Prostate gland (tissue), 2 donors: ENCODE measurements around the gene IL16. TPM values are rescaled to one million over a fixed set of nuclear protein-coding genes. Genes with fewer than 3 reads are reported as not detected.

Experiments used
- DNase-seq: peaks from one replicate; pipeline ENCODE4 v3.0.0-alpha.2; 2019; ENCODE audit warnings: low spot score
- H3K27ac ChIP-seq, 2 donors: fragments of 200-600 bp; sonication (generic); 2 replicates each; pipeline ENCODE4 v1.5.1; 2017 to 2019
- H3K27me3 ChIP-seq: fragments of 200-600 bp; sonication (generic); replicated peaks from 2 replicates; pipeline ENCODE4 v1.5.1; 2019; ENCODE audit not compliant: insufficient read depth
- H3K36me3 ChIP-seq, 2 donors: fragments of 200-600 bp; sonication (generic); 1 replicate in 1 of 2; 2 replicates in 1 of 2; pipeline versions ENCODE4 v1.5.1 to v1.8.1; 2017 to 2019
- H3K4me1 ChIP-seq: fragments of 200-600 bp; sonication (generic); replicated peaks from 2 replicates; pipeline ENCODE4 v1.5.1; 2019
- H3K4me3 ChIP-seq, 2 donors: fragments of 200-600 bp; sonication (generic); 2 replicates each; pipeline ENCODE4 v1.5.1; 2017 to 2019
- H3K9me3 ChIP-seq: fragments of 200-600 bp; sonication (generic); 2 replicates; pipeline ENCODE4 v1.5.1; 2017
- POLR2A ChIP-seq: fragments of 450-650 bp; IDR thresholded peaks from one replicate; pipeline ENCODE4 v1.6.1; 2016; ENCODE audit warnings: antibody characterized with exemption, mild to moderate bottlenecking
- POLR2AphosphoS5 ChIP-seq: sonication (generic); formaldehyde crosslinking; IDR thresholded peaks from one replicate; pipeline ENCODE4 v1.6.1; 2017; ENCODE audit warnings: antibody characterized with exemption
- WGBS: methylation state at CpG from one replicate; pipeline ENCODE4 v1.1.5; 2018; 5-methylcytosine and 5-hydroxymethylcytosine counted together
- intact Hi-C: fragments of 100-400 bp; cut with DNase I; formaldehyde crosslinking; loops from one replicate; pipeline ENCODE4 v1.14.2; 2022
- total RNA-seq, 2 donors: library from RNA; depleted of rRNA; stranded (reverse); fragments of >200 nt; gene quantifications; one replicate each; pipeline ENCODE4 v1.1.0, GENCODE V29; 2016
- TF ChIP-seq, protein P1 (sequence below), 4 experiments: fragments of 200-600 bp in 2 of 4; fragments of 450-650 bp in 2 of 4; sonication (generic) in 2 of 4; IDR thresholded peaks; 1 replicate in 3 of 4; 2 replicates in 1 of 4; pipeline ENCODE4 v1.5.1; 2016 to 2019; ENCODE audit warnings: antibody characterized with exemption in 4 of 4, mild to moderate bottlenecking in 2 of 4, moderate library complexity in 2 of 4

IL16 gene
- total RNA-seq, 2 donors from 2014 or later, result 2.7 to 9.9 TPM

DNA sequence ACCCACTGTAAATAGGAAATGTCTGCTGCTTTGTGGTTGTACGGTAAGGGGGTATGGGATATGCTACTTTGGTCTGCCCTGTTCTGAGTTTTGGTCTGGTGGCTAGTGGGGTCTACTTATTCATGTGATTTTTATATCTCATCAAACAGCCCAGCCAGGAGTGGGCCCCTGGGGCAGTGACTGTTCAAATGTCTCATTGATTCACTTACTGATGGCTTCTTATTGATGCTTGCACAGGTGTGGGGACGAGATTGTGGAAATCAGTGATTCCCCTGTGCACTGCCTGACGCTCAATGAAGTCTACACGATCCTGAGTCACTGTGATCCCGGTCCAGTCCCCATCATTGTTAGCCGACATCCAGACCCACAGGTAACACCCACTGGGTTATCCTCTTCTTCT, 88.8 kb downstream of the IL16 start:
- Histone ChIP-seq H3K9me3 (no peaks in the 10 kb centered on the region), H3K4me1 (no peaks in the 10 kb centered on the region), H3K4me3 (no peak overlapping the region), H3K27me3 (no peaks in the 10 kb centered on the region), H3K27ac (no peak overlapping the region), H3K36me3 (no peaks in the 10 kb centered on the region)
- intact Hi-C loops, result no loop called here
- 98% methylated on average over 6 of the region's 6 CpGs for WGBS
- TF ChIP-seq, protein P1, sequence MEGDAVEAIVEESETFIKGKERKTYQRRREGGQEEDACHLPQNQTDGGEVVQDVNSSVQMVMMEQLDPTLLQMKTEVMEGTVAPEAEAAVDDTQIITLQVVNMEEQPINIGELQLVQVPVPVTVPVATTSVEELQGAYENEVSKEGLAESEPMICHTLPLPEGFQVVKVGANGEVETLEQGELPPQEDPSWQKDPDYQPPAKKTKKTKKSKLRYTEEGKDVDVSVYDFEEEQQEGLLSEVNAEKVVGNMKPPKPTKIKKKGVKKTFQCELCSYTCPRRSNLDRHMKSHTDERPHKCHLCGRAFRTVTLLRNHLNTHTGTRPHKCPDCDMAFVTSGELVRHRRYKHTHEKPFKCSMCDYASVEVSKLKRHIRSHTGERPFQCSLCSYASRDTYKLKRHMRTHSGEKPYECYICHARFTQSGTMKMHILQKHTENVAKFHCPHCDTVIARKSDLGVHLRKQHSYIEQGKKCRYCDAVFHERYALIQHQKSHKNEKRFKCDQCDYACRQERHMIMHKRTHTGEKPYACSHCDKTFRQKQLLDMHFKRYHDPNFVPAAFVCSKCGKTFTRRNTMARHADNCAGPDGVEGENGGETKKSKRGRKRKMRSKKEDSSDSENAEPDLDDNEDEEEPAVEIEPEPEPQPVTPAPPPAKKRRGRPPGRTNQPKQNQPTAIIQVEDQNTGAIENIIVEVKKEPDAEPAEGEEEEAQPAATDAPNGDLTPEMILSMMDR (IDR thresholded peaks at IDR 0.05), result no peak
- TF ChIP-seq POLR2A, result no peak
- no peak for TF ChIP-seq POLR2AphosphoS5
- DNase-seq, result no peak

DNA sequence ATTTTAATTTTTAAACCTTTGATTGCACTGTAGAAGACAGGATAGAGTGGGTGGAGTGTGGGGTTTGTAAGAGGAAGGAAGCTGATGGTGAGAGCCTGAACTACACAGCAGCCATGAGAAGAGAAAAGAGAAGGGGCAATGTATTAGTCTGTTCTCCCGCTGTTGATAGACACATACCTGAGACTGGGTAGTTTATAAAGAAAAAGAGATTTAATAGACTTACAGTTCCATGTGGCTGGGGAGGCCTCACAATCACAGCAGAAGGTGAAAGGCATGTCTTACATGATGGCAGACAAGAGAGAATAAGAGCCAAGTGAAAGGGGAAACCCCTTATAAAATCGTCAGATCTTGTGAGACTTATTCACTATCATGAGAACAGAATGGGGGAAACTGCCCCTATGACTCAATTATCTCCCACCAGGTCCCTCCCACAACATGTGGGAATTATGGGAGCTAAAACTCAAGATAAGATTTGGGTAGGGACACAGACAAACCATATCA, 90.0 kb downstream of the IL16 start:
- WGBS, result 75% methylated on average over 2 of the region's 2 CpGs
- Histone ChIP-seq H3K27me3 (no peaks in the 10 kb centered on the region), H3K9me3 (no peaks in the 10 kb centered on the region), H3K4me1 (no peaks in the 10 kb centered on the region), H3K36me3 (no peaks in the 10 kb centered on the region), H3K27ac (no peak overlapping the region), H3K4me3 (no peak overlapping the region)
- DNase-seq, result no peak
- intact Hi-C loops, result no loop called here
- TF ChIP-seq POLR2A, result no peak
- TF ChIP-seq, protein P1 (IDR thresholded peaks at IDR 0.05), result no peak
- TF ChIP-seq POLR2AphosphoS5, result no peak

DNA sequence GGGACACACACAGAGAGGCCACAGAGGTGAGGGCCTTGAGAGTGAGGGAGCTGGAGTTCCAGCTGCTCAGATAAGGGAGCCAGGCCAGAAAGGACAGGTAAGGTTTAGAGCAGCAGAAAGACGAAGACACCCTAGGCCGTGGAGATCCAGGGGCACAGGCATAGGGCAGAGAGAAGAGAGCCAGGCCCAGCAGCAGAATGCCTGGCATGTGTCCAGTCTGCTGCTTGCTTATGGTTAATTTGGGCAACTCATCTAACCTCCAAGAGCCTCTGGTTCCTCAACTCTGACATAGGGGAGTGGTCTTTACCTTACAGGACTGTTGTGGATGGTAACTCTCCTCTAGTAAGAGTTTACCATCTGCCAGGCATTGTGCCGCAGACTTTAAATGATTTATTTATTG, 91.4 kb downstream of the IL16 start:
- Histone ChIP-seq H3K4me3 (no peak overlapping the region), H3K4me1 (no peaks in the 10 kb centered on the region), H3K27me3 (no peaks in the 10 kb centered on the region), H3K9me3 (no peaks in the 10 kb centered on the region), H3K27ac (no peak overlapping the region), H3K36me3 (no peaks in the 10 kb centered on the region)
- intact Hi-C loops, result no loop called here
- WGBS, result 91% methylated on average over 3 of the region's 3 CpGs
- DNase-seq, result no peak
- TF ChIP-seq POLR2AphosphoS5 (no peak), POLR2A (no peak)
- TF ChIP-seq, protein P1 (IDR thresholded peaks at IDR 0.05), result no peak

DNA sequence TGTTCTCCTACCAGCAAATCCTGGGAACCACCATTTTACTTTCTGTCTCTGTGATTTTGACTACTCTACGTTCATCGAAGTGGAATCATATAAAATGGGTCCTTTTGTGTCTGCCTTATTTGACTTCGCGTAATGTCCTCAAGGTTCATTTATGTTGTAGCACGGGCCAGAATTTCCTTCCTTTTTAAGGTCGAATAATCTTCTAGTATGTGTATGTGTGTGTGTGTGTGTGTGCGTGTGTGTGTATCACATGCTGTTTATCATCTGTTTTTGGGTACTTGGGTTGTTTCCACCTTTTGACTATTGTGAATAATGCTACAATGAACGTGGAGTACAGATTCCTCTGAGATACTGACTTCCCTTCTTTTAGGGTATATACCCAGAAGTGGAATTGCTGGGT, 91.9 kb downstream of the IL16 start:
- Histone ChIP-seq H3K9me3 (no peaks in the 10 kb centered on the region), H3K4me3 (no peak overlapping the region), H3K27ac (no peak overlapping the region), H3K36me3 (no peaks in the 10 kb centered on the region), H3K27me3 (no peaks in the 10 kb centered on the region), H3K4me1 (no peaks in the 10 kb centered on the region)
- DNase-seq, result no peak
- 89% methylated on average over 8 of the region's 8 CpGs for WGBS
- intact Hi-C loops, result no loop called here
- no peak for TF ChIP-seq POLR2AphosphoS5
- TF ChIP-seq POLR2A, result no peak
- TF ChIP-seq, protein P1 (IDR thresholded peaks at IDR 0.05), result no peak

DNA sequence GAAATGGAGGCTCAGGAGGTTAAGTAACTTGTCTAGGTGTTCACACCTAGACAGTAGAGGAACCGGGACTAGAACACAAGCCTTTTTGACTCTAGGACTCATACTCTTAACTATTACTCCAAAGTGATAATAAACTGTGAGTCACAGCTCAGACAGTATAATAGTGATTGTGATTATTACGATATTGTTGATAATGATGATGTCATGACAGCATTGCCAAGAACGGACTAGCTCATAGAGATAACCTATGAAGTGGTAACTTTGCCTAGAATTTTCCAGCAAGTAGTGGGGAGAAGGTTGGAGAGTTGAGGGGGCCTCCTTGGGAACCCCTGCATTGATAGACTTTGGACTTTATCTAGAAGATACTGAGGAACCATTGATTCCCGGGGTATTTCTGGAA, 93.2 kb downstream of the IL16 start:
- no peak for TF ChIP-seq POLR2AphosphoS5
- TF ChIP-seq, protein P1 (IDR thresholded peaks at IDR 0.05), result no peak
- Histone ChIP-seq H3K4me3 (no peak overlapping the region), H3K27me3 (no peaks in the 10 kb centered on the region), H3K4me1 (no peaks in the 10 kb centered on the region), H3K36me3 (no peaks in the 10 kb centered on the region), H3K27ac (no peak overlapping the region), H3K9me3 (no peaks in the 10 kb centered on the region)
- intact Hi-C loops, result no loop called here
- DNase-seq, result no peak
- WGBS, result 93% methylated on average over 4 of the region's 4 CpGs
